Mesothelial cell of epicardium (in vitro differentiated cells): ENCODE results near the gene MAN1A2. TPM values are rescaled to one million over a fixed set of nuclear protein-coding genes. Genes with fewer than 3 reads are reported as not detected.

Source experiments
- DNase-seq, 2 experiments: peaks; one replicate each; pipeline ENCODE4 v3.0.0; 2021; ENCODE audit warnings: low spot score in 2 of 2; ENCODE audit not compliant: unreplicated experiment in 2 of 2
- H3K27ac Mint-ChIP-seq: 2 replicates; pipeline ENCODE4 v1.8.0; 2021; ENCODE audit warnings: mixed read lengths
- H3K27me3 Mint-ChIP-seq: 2 replicates; pipeline ENCODE4 v1.8.0; 2021; ENCODE audit warnings: low read depth, mixed read lengths
- H3K36me3 Mint-ChIP-seq: 2 replicates; pipeline ENCODE4 v1.8.0; 2021; ENCODE audit warnings: mixed read lengths
- H3K4me1 Mint-ChIP-seq: 2 replicates; pipeline ENCODE4 v1.8.0; 2021; ENCODE audit warnings: mixed read lengths
- H3K4me3 Mint-ChIP-seq: 2 replicates; pipeline ENCODE4 v1.8.0; 2021; ENCODE audit warnings: mild to moderate bottlenecking, moderate library complexity, mixed read lengths
- H3K9me3 Mint-ChIP-seq: 2 replicates; pipeline ENCODE4 v1.8.0; 2021; ENCODE audit warnings: mixed read lengths
- CTCF ChIP-seq: fragments of 200-600 bp; sonication (generic); IDR thresholded peaks from one replicate; pipeline ENCODE4 v1.5.0; 2021; ENCODE audit warnings: antibody characterized with exemption; ENCODE audit not compliant: unreplicated experiment
- total RNA-seq: library from RNA; stranded (reverse); gene quantifications from 3 replicates; pipeline ENCODE4 v1.2.1, GENCODE V29; 2021

The MAN1A2 gene
- total RNA-seq, 1 donor from 2014 or later: 55.1 TPM

DNA sequence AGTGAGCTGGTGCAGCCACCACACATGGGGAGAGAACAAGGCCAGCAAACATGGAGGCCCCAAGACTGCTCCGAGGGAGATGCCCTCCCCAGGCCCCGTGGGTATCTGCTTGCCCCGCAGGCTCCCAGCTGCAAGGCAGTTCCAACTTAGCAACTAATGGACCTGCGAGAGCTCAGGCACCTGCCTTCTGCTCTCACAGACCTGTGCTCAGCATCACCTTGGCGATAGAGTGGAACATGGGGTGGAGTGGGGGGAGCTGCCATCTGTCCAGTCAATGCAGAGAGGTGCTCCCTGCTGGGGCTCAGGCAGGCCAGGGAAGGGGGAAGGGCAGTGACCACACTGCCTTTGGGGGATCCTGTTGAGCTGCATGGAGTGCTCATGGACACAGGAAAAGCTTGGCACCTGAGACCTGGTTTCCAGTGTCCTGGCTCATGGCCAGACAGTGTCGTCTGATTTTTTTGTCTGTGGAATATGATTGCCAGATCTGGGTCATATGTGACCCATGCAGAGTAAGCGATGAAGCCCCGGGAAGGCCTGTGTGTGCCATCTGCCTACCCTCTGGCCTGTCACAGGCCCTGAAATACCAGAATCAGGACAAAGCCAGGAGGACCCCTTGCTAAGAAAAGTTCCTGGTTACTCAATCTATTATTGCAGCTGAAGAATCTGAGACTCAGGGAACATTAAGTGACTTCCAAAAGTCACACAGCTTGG, 198.7 kb downstream of the MAN1A2 start:
- no peak for TF ChIP-seq CTCF
- peak in 1 of 2 experiments; percentile 36 for DNase-seq
- Mint-ChIP-seq H3K36me3 (no peaks in the 10 kb centered on the region), H3K9me3 (no peaks in the 10 kb centered on the region), H3K27me3 (peaks cover 4% of the 10 kb centered on the region), H3K4me3 (no peak overlapping the region), H3K4me1 (peaks cover 7% of the 10 kb centered on the region), H3K27ac (no peak overlapping the region)

- Mint-ChIP-seq H3K27me3 (peaks cover 4% of the 10 kb centered on the region), H3K4me3 (no peak overlapping the region), H3K36me3 (no peaks in the 10 kb centered on the region), H3K4me1 (peaks cover 9% of the 10 kb centered on the region), H3K27ac (no peak overlapping the region), H3K9me3 (no peaks in the 10 kb centered on the region)
- TF ChIP-seq CTCF: no peak
- peak in 1 of 2 experiments; percentile 17 for DNase-seq
These were observed 199.3 kb downstream of the MAN1A2 start for GRCh38 chr1:117566556-117566955.

- DNase-seq: peak in 1 of 2 experiments; percentile 7
- Mint-ChIP-seq H3K27ac (no peak overlapping the region), H3K4me3 (no peak overlapping the region), H3K36me3 (no peaks in the 10 kb centered on the region), H3K9me3 (no peaks in the 10 kb centered on the region), H3K4me1 (peaks cover 10% of the 10 kb centered on the region), H3K27me3 (peaks cover 4% of the 10 kb centered on the region)
- TF ChIP-seq CTCF: no peak
These were observed 200.2 kb downstream of the MAN1A2 start for GRCh38 chr1:117567435-117567834.

GRCh38 chr1:117567976-117568375, 200.7 kb downstream of the MAN1A2 start:
- H3K27me3 Mint-ChIP-seq: peaks cover 4% of the 10 kb centered on the region
- peak in 1 of 2 experiments; percentile 11 for DNase-seq
- H3K9me3 Mint-ChIP-seq: no peaks in the 10 kb centered on the region
- no peak for TF ChIP-seq CTCF
- peaks cover 10% of the 10 kb centered on the region for H3K4me1 Mint-ChIP-seq
- no peaks in the 10 kb centered on the region for H3K36me3 Mint-ChIP-seq
- no peak overlapping the region for H3K4me3 Mint-ChIP-seq
- no peak overlapping the region for H3K27ac Mint-ChIP-seq

DNA sequence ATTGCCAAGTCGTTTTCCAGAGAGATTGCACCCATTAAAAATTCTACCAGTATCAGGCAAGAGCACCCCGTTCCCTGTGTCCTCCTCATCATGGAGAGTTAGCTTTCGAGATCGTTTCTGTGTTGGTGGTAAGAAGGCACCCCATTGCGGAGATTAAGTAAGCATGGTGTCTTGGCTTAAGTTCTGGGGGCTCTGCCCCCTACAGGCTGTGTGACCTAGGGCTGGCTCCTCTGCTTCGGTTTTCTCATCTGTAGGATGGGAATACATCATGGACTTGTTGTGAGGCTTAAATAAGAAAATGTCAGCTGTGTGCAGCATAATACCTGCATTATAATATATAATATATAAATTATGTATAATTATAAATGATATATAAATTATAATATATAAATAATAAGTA, 201.8 kb downstream of the MAN1A2 start:
- TF ChIP-seq CTCF: no peak
- no peak overlapping the region for H3K4me3 Mint-ChIP-seq

More for the DNA sequence above, 201.8 kb downstream of the MAN1A2 start:
- H3K27ac Mint-ChIP-seq: no peak overlapping the region
- peaks cover 10% of the 10 kb centered on the region for H3K4me1 Mint-ChIP-seq
- peaks cover 4% of the 10 kb centered on the region for H3K27me3 Mint-ChIP-seq
- DNase-seq: peak in 1 of 2 experiments; percentile 10
- H3K36me3 Mint-ChIP-seq: no peaks in the 10 kb centered on the region
- H3K9me3 Mint-ChIP-seq: no peaks in the 10 kb centered on the region
